K562 (cell line): ENCODE results near the gene PRIM1. TPM values are rescaled to one million over a fixed set of nuclear protein-coding genes. Genes with fewer than 3 reads are reported as not detected.
A peak's percentile ranks its signal among the peaks of the same experiment; 100 is the strongest.

Experiments used
- BACH1 ChIP-seq: fragments of 200-800 bp; sonication (Bioruptor generic); IDR thresholded peaks from 2 replicates; pipeline ENCODE4 v1.6.1; 2016; ENCODE audit warnings: missing genetic modification characterization, missing compliant biosample characterization
- CHD1 ChIP-seq: fragments of 200-600 bp; sonication (generic); IDR thresholded peaks from one replicate; pipeline ENCODE4 v1.6.1; 2012; ENCODE audit warnings: mild to moderate bottlenecking, moderate library complexity, low read length, inconsistent platforms
- DIDO1 ChIP-seq: fragments of 450-650 bp; IDR thresholded peaks from 2 replicates; pipeline ENCODE4 v1.6.1; 2016; ENCODE audit warnings: low read depth, missing biosample characterization, missing genetic modification characterization
- DLX4 ChIP-seq: fragments of 250-450 bp; sonication (Bioruptor Pico); IDR thresholded peaks from 2 replicates; pipeline ENCODE4 v1.6.1; 2021; ENCODE audit warnings: mild to moderate bottlenecking
- LCOR ChIP-seq: sonication (generic); formaldehyde crosslinking; IDR thresholded peaks from 2 replicates; pipeline ENCODE4 v1.8.0; 2022; ENCODE audit warnings: mild to moderate bottlenecking, missing genetic modification reagents
- MTA3 ChIP-seq: fragments of 450-650 bp; formaldehyde crosslinking; IDR thresholded peaks from 2 replicates; pipeline ENCODE4 v1.6.1; 2017; ENCODE audit warnings: mild to moderate bottlenecking, borderline replicate concordance
- RBM25 ChIP-seq: fragments of 200-400 bp; formaldehyde crosslinking; IDR thresholded peaks from 2 replicates; pipeline ENCODE4 v1.6.1; 2018; ENCODE audit warnings: low read length, low read depth, moderate library complexity; ENCODE audit not compliant: severe bottlenecking
- RBM39 ChIP-seq: fragments of 200-400 bp; formaldehyde crosslinking; optimal IDR thresholded peaks from 2 replicates; pipeline ENCODE3; 2018; ENCODE audit warnings: low read depth, low read length
- SAP30 ChIP-seq: fragments of 200-600 bp; sonication (generic); IDR thresholded peaks from 2 replicates; pipeline ENCODE4 v1.6.1; 2012; ENCODE audit warnings: borderline replicate concordance, low read depth, mild to moderate bottlenecking, moderate library complexity, low read length, control low read depth, inconsistent platforms; ENCODE audit not compliant: insufficient read depth, poor library complexity, severe bottlenecking
- SFPQ ChIP-seq: fragments of 200-400 bp; formaldehyde crosslinking; IDR thresholded peaks from 2 replicates; pipeline ENCODE4 v1.6.1; 2017; ENCODE audit warnings: mild to moderate bottlenecking, low read depth, low read length, moderate library complexity
- TFE3 ChIP-seq: fragments of 450-650 bp; formaldehyde crosslinking; IDR thresholded peaks from 2 replicates; pipeline ENCODE4 v1.4.0; 2020; ENCODE audit warnings: mild to moderate bottlenecking, mixed read lengths
- WHSC1 ChIP-seq: IDR thresholded peaks from one replicate; pipeline ENCODE4 v1.6.1; 2012; ENCODE audit warnings: low read length, control low read depth, inconsistent platforms
- ZBTB12 ChIP-seq: fragments of 250-450 bp; sonication (Bioruptor Pico); IDR thresholded peaks from 2 replicates; pipeline ENCODE4 v1.4.0; 2020
- ZFP30 ChIP-seq: fragments of 250-450 bp; sonication (Bioruptor Pico); IDR thresholded peaks from 2 replicates; pipeline ENCODE4 v1.8.0; 2022; ENCODE audit warnings: moderate library complexity, mild to moderate bottlenecking, inconsistent platforms, borderline replicate concordance
- ZFP36 ChIP-seq: fragments of 150-350 bp; IDR thresholded peaks from 2 replicates; pipeline ENCODE4 v1.6.1; 2018; ENCODE audit warnings: low read length, low read depth; ENCODE audit not compliant: partially characterized antibody
- ZMIZ1 ChIP-seq, 2 experiments: fragments of 150-350 bp in 1 of 2; IDR thresholded peaks; 2 replicates each; pipeline ENCODE4 v1.6.1; 2012 to 2016; ENCODE audit warnings: low read depth in 2 of 2, low read length in 2 of 2, mild to moderate bottlenecking in 1 of 2, moderate library complexity in 1 of 2
- ZNF263 ChIP-seq: sonication (generic); formaldehyde crosslinking; IDR thresholded peaks from 2 replicates; pipeline ENCODE4 v1.8.0; 2022; ENCODE audit warnings: mild to moderate bottlenecking, missing genetic modification reagents, borderline replicate concordance
- ZNF717 ChIP-seq: fragments of 250-450 bp; sonication (Bioruptor Pico); IDR thresholded peaks from 2 replicates; pipeline ENCODE4 v1.5.0; 2021
- polyA plus RNA-seq, 8 experiments: library from polyadenylated mRNA; depleted of rRNA in 4 of 8; stranded (reverse) in 5 of 8; unstranded in 3 of 8; fragments of >200 nt; fragmentation: Nextera tagmentation in 2 of 8; fragmentation: Illumina TruSeq in 1 of 8; extraction: Ambion mirVana in 2 of 8; extraction: Trizol in 1 of 8; gene quantifications; 2 replicates each; pipeline versions ENCODE4 v1.2.1 to v1.2.3, GENCODE V29; 2011 to 2014; ENCODE audit warnings: inconsistent platforms in 1 of 8, missing spikeins in 1 of 8
- total RNA-seq, 7 experiments: library from RNA; depleted of rRNA in 6 of 7; stranded (reverse); fragments of >200 nt in 6 of 7; fragmentation: Illumina TruSeq in 2 of 7; extraction: Trizol in 2 of 7; gene quantifications; 2 replicates each; pipeline versions ENCODE4 v1.2.1 to v1.2.3, GENCODE V29; 2011 to 2021; ENCODE audit warnings: low replicate concordance in 1 of 7

Gene PRIM1
- total and polyA plus RNA-seq, 9 of the 15 experiments (the other 6 are each of a cell fraction or from before 2014, with no cell fraction given), result 67.2 to 179 (median 140) TPM

GRCh38 chr12:56724972-56725722, 27.0 kb downstream of the PRIM1 start, which contains the start of gene NACA (continued):
- TF ChIP-seq TFE3 (CRISPR knock-in tag) (no peak), RBM25 (no peak), DIDO1 (tag) (no peak; the same call in 1 of the 2 replicates), ZFP30 (CRISPR knock-in tag) (no peak), DLX4 (CRISPR knock-in tag) (no peak), RBM39 (no peak), MTA3 (peak; percentile 88; the same call in 1 of the 2 replicates), ZBTB12 (CRISPR knock-in tag) (no peak; the same call in 1 of the 2 replicates), SFPQ (no peak), ZMIZ1 (IDR thresholded peaks at IDR 0.05; ENCODE audit: low read depth in 2 of 2, low read length in 2 of 2) (0 out of 4 replicates have a peak, but pooled peaks of 1 of the 2 experiments have one; percentile 13), ZNF263 (CRISPR knock-in tag) (peak; percentile 71), ZNF717 (no peak), BACH1 (tag) (no peak), ZFP36 (no peak), CHD1 (peak; percentile 89), SAP30 (peak; percentile 52), LCOR (CRISPR knock-in tag) (peak; percentile 89), WHSC1 (no peak)
